Measurements from ENCODE around the gene SYCP2. TPM values are rescaled to one million over a fixed set of nuclear protein-coding genes. Genes with fewer than 3 reads are reported as not detected.

Gene SYCP2
- total RNA-seq, 1 donor from 2014 or later, result 5.3 TPM

- Mint-ChIP-seq H3K27me3 (no peaks in the 10 kb centered on the region), H3K4me1 (peaks cover 16% of the 10 kb centered on the region), H3K27ac (no peak overlapping the region), H3K36me3 (ENCODE audit: low read depth) (peaks cover 6% of the 10 kb centered on the region), H3K9me3 (no peaks in the 10 kb centered on the region), H3K4me3 (no peak overlapping the region)
- intact Hi-C loops (cut with micrococcal nuclease), result loop anchor here (5.0 kb wide), 1 partner anchor 312 kb away; no protein-coding TSS in a partner anchor
- no peak for DNase-seq
These were observed 16.5 kb upstream of the SYCP2 start for GRCh38 chr20:59949911-59950310.

GRCh38 chr20:59948828-59949720 lies 15.6 kb upstream of the SYCP2 start:
- peak overlapping the region; percentile 84 for H3K27ac Mint-ChIP-seq
- no peaks in the 10 kb centered on the region for H3K27me3 Mint-ChIP-seq
- peaks cover 14% of the 10 kb centered on the region for H3K36me3 Mint-ChIP-seq (ENCODE audit: low read depth)
- H3K4me1 Mint-ChIP-seq, result peaks cover 16% of the 10 kb centered on the region
- H3K4me3 Mint-ChIP-seq, result peak overlapping the region; percentile 56
- DNase-seq, result peak; percentile 82
- H3K9me3 Mint-ChIP-seq, result no peaks in the 10 kb centered on the region
- intact Hi-C loops (cut with micrococcal nuclease), result loop anchor here (5.0 kb wide), 1 partner anchor 313 kb away; no protein-coding TSS in a partner anchor

GRCh38 chr20:59948212-59948611 lies 14.8 kb upstream of the SYCP2 start:
- Mint-ChIP-seq H3K9me3 (no peaks in the 10 kb centered on the region), H3K27ac (peak overlapping the region; percentile 20), H3K27me3 (no peaks in the 10 kb centered on the region), H3K4me3 (no peak overlapping the region), H3K36me3 (ENCODE audit: low read depth) (peaks cover 16% of the 10 kb centered on the region), H3K4me1 (peaks cover 16% of the 10 kb centered on the region)
- no peak for DNase-seq
- intact Hi-C loops (cut with micrococcal nuclease), result loop anchor here (5.0 kb wide), 1 partner anchor 314 kb away; no protein-coding TSS in a partner anchor

GRCh38 chr20:59947376-59947775 lies 13.9 kb upstream of the SYCP2 start:
- Mint-ChIP-seq H3K4me3 (no peak overlapping the region), H3K4me1 (peaks cover 16% of the 10 kb centered on the region), H3K27ac (no peak overlapping the region), H3K9me3 (no peaks in the 10 kb centered on the region), H3K36me3 (ENCODE audit: low read depth) (peaks cover 16% of the 10 kb centered on the region), H3K27me3 (no peaks in the 10 kb centered on the region)
- intact Hi-C loops (cut with micrococcal nuclease), result loop anchor here (5.0 kb wide), 1 partner anchor 315 kb away; no protein-coding TSS in a partner anchor
- no peak for DNase-seq

GRCh38 chr20:59945731-59946130 lies 12.3 kb upstream of the SYCP2 start:
- Mint-ChIP-seq H3K9me3 (no peaks in the 10 kb centered on the region), H3K4me1 (peaks cover 28% of the 10 kb centered on the region), H3K27ac (no peak overlapping the region), H3K4me3 (no peak overlapping the region), H3K36me3 (ENCODE audit: low read depth) (peaks cover 18% of the 10 kb centered on the region), H3K27me3 (no peaks in the 10 kb centered on the region)
- no peak for DNase-seq
- intact Hi-C loops (cut with micrococcal nuclease), result loop anchor here (5.0 kb wide), 1 partner anchor 317 kb away; no protein-coding TSS in a partner anchor

- no peak overlapping the region for H3K27ac Mint-ChIP-seq
- H3K4me3 Mint-ChIP-seq, result no peak overlapping the region
- no peaks in the 10 kb centered on the region for H3K9me3 Mint-ChIP-seq
- peaks cover 18% of the 10 kb centered on the region for H3K36me3 Mint-ChIP-seq (ENCODE audit: low read depth)
- H3K27me3 Mint-ChIP-seq, result no peaks in the 10 kb centered on the region
- DNase-seq, result no peak
- peaks cover 28% of the 10 kb centered on the region for H3K4me1 Mint-ChIP-seq
- intact Hi-C loops (cut with micrococcal nuclease), result loop anchor here (5.0 kb wide), 1 partner anchor 317 kb away; no protein-coding TSS in a partner anchor
These were observed 11.7 kb upstream of the SYCP2 start for GRCh38 chr20:59945175-59945574.

- intact Hi-C loops (cut with micrococcal nuclease), result loop anchor here (5.0 kb wide), 1 partner anchor 318 kb away; no protein-coding TSS in a partner anchor
- no peak for DNase-seq
- no peak overlapping the region for H3K27ac Mint-ChIP-seq
- no peak overlapping the region for H3K4me3 Mint-ChIP-seq
- peaks cover 18% of the 10 kb centered on the region for H3K36me3 Mint-ChIP-seq (ENCODE audit: low read depth)
- H3K9me3 Mint-ChIP-seq, result no peaks in the 10 kb centered on the region
- H3K27me3 Mint-ChIP-seq, result no peaks in the 10 kb centered on the region
- peaks cover 28% of the 10 kb centered on the region for H3K4me1 Mint-ChIP-seq
These were observed 11.3 kb upstream of the SYCP2 start for GRCh38 chr20:59944726-59945125.

- DNase-seq, result no peak
- H3K36me3 Mint-ChIP-seq (ENCODE audit: low read depth), result peaks cover 25% of the 10 kb centered on the region
- no peaks in the 10 kb centered on the region for H3K9me3 Mint-ChIP-seq
- intact Hi-C loops (cut with micrococcal nuclease), result no loop called here
- no peak overlapping the region for H3K27ac Mint-ChIP-seq
- H3K4me3 Mint-ChIP-seq, result no peak overlapping the region
- peaks cover 31% of the 10 kb centered on the region for H3K4me1 Mint-ChIP-seq
- H3K27me3 Mint-ChIP-seq, result no peaks in the 10 kb centered on the region
These were observed 8.8 kb upstream of the SYCP2 start for GRCh38 chr20:59942245-59942644.

- Mint-ChIP-seq H3K4me3 (peak overlapping the region; percentile 99), H3K27me3 (no peaks in the 10 kb centered on the region), H3K36me3 (ENCODE audit: low read depth) (peaks cover 24% of the 10 kb centered on the region), H3K9me3 (no peaks in the 10 kb centered on the region), H3K4me1 (peaks cover 34% of the 10 kb centered on the region), H3K27ac (peak overlapping the region; percentile 99)
- intact Hi-C loops (cut with micrococcal nuclease), result loop anchor here (1.0 to 2.0 kb wide), 2 partner anchors 10 to 114 kb away; no protein-coding TSS in a partner anchor
- DNase-seq, result no peak
These were observed 7.5 kb upstream of the SYCP2 start for GRCh38 chr20:59940956-59941294.

- Mint-ChIP-seq H3K27me3 (no peaks in the 10 kb centered on the region), H3K27ac (peak within 1 kb of the TSS; percentile 99), H3K36me3 (ENCODE audit: low read depth) (peaks cover 20% of the 10 kb centered on the region), H3K4me1 (peaks cover 31% of the 10 kb centered on the region), H3K4me3 (peak within 1 kb of the TSS; percentile 99), H3K9me3 (no peaks in the 10 kb centered on the region)
- intact Hi-C loops (cut with micrococcal nuclease), result loop anchor here (1.0 to 2.0 kb wide), 2 partner anchors 9 to 114 kb away; no protein-coding TSS in a partner anchor
- DNase-seq, result peak; percentile 98
These were observed 6.9 kb upstream of the SYCP2 start, which contains the start of the genes FAM217B and PPP1R3D for GRCh38 chr20:59940129-59940955. TSS of gene FAM217B (plus strand) at chr20:59940389. CDS start at chr20:59943944, 3,555 bp downstream. TSS of gene PPP1R3D (minus strand) at chr20:59940305. CDS start at chr20:59939931, 374 bp downstream.

GRCh38 chr20:59939879-59940128 lies 6.4 kb upstream of the SYCP2 start:
- H3K36me3 Mint-ChIP-seq (ENCODE audit: low read depth), result peaks cover 20% of the 10 kb centered on the region
- H3K4me1 Mint-ChIP-seq, result peaks cover 31% of the 10 kb centered on the region
- peak overlapping the region; percentile 99 for H3K27ac Mint-ChIP-seq
- H3K9me3 Mint-ChIP-seq, result no peaks in the 10 kb centered on the region
- H3K27me3 Mint-ChIP-seq, result no peaks in the 10 kb centered on the region
- DNase-seq, result no peak
- intact Hi-C loops (cut with micrococcal nuclease), result loop anchor here (1.0 to 10.0 kb wide), 3 partner anchors 9 to 775 kb away; partner anchors contain the start of gene ZNF831
- H3K4me3 Mint-ChIP-seq, result peak overlapping the region; percentile 99

GRCh38 chr20:59939052-59939878 lies 5.8 kb upstream of the SYCP2 start:
- no peak overlapping the region for H3K27ac Mint-ChIP-seq

GRCh38 chr20:59938696-59939051 lies 5.2 kb upstream of the SYCP2 start:
- no peak for DNase-seq
- Mint-ChIP-seq H3K36me3 (ENCODE audit: low read depth) (peaks cover 10% of the 10 kb centered on the region), H3K27ac (peak overlapping the region; percentile 73), H3K4me3 (peak overlapping the region; percentile 86), H3K27me3 (no peaks in the 10 kb centered on the region), H3K4me1 (peaks cover 31% of the 10 kb centered on the region), H3K9me3 (no peaks in the 10 kb centered on the region)
- intact Hi-C loops (cut with micrococcal nuclease), result loop anchor here (10.0 kb wide), 1 partner anchor 774 kb away; the partner anchor contains the start of gene ZNF831

More at GRCh38 chr20:59939052-59939878, 5.8 kb upstream of the SYCP2 start:
- Mint-ChIP-seq H3K27me3 (no peaks in the 10 kb centered on the region), H3K36me3 (ENCODE audit: low read depth) (peaks cover 14% of the 10 kb centered on the region), H3K4me1 (peaks cover 31% of the 10 kb centered on the region), H3K4me3 (peak overlapping the region; percentile 99), H3K9me3 (no peaks in the 10 kb centered on the region)
- DNase-seq, result no peak
- intact Hi-C loops (cut with micrococcal nuclease), result loop anchor here (10.0 kb wide), 1 partner anchor 774 kb away; the partner anchor contains the start of gene ZNF831
